ENCODE measurements around the gene VPREB3.

GRCh38 chr22:23764899-23765881, 11.0 kb upstream of the VPREB3 start:
- TF ChIP-seq CTCF (conservative IDR thresholded peaks at IDR 0.05) (no peak), EZH2 (IDR thresholded peaks at IDR 0.05; ENCODE audit: low read depth) (no peak)

All from PC-9 (cell line).